ENCODE measurements around the gene IFI30. TPM values are rescaled to one million over a fixed set of nuclear protein-coding genes. Genes with fewer than 3 reads are reported as not detected.

Gene IFI30
- total and polyA plus RNA-seq, 7 donors = 9.1 to 412 (median 45.7) TPM

DNA sequence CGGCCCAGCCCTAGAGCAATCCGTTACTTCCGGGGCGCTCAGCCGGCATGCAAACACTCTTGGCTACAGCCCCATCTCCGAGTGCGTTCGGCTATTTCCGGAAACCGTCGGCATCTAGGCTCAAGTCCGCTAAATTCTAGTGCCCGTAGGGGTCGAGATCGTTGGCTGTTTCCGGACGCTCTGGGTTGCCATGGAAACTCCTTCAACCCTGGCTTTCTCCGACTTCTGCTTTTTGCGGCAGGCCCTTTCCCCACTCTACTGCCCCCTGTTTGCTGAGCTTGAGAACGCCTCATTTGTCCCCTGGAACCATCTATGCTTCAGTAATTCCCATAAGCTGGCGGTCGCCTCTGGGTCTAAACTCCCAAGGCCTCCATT lies 21.2 kb upstream of the IFI30 start:
- Histone ChIP-seq H3K4me3 (peak overlapping the region; percentile 41 to 94 (median 85)), H3K27me3 (no peaks in the 10 kb centered on the region), H3K4me1 (peaks cover 0 to 49% (median 43%) of the 10 kb centered on the region in 4 donors), H3K36me3 (peaks cover 0 to 10% (median 6%) of the 10 kb centered on the region in 4 donors), H3K9me3 (no peaks in the 10 kb centered on the region), H3K27ac (peak overlapping the region; percentile 87 to 98 (median 95))
- TF ChIP-seq POLR2AphosphoS5 (IDR thresholded peaks at IDR 0.05) (peak in 3 of 4 donors; percentile 19 to 52 (median 37)), POLR2A (IDR thresholded peaks at IDR 0.05) (no peak)
- TF ChIP-seq, protein P1, sequence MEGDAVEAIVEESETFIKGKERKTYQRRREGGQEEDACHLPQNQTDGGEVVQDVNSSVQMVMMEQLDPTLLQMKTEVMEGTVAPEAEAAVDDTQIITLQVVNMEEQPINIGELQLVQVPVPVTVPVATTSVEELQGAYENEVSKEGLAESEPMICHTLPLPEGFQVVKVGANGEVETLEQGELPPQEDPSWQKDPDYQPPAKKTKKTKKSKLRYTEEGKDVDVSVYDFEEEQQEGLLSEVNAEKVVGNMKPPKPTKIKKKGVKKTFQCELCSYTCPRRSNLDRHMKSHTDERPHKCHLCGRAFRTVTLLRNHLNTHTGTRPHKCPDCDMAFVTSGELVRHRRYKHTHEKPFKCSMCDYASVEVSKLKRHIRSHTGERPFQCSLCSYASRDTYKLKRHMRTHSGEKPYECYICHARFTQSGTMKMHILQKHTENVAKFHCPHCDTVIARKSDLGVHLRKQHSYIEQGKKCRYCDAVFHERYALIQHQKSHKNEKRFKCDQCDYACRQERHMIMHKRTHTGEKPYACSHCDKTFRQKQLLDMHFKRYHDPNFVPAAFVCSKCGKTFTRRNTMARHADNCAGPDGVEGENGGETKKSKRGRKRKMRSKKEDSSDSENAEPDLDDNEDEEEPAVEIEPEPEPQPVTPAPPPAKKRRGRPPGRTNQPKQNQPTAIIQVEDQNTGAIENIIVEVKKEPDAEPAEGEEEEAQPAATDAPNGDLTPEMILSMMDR (IDR thresholded peaks at IDR 0.05) = peak; percentile 52 to 74 (median 60)
- intact Hi-C loops (cut with DNase I) = loop anchor here (2.0 to 5.0 kb wide), 2 partner anchors 34 to 40 kb away; partner anchors contain the start of gene MPV17L2
- peak; percentile 98 for DNase-seq
- 0% methylated on average over 22 of the region's 22 CpGs for WGBS, 2 donors

DNA sequence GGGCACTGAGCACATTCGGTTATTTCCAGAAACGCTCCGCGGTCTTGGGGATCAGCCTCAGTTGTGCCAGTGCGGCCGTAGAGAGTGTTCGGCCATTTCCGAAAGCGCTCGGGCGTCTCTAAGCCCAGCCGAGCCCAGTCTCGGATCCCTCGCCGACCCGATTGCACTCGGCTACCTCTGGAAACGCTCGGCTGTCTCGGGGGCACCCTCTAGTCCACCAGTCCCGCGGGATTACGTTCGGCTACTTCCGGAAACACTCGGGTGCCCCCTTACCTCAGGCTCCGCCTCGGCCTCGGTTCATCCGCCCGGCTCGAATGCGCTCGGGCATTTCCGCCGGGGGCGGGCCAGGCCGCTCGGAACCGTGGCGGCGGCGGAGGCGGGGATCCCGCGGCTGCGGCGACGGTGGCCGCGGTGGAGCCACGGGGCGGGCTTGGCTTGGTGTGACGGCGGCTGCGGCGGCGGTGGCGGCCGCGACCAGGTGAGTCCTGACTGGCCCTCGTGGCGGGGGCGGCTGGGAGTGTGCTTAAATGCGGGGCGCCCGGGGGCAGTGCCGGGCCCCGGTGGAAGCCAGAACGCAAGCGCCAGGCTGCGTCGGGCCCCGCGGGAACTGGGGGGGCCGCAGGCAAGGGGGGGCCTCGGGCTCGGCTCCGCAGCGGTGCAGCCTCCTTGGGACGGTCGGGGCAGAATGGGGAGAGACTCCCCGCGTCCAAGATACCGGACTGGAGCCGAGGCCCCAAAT lies 20.6 kb upstream of the IFI30 start, which contains the start of gene PIK3R2:
TSS of gene PIK3R2 (plus strand) at position 347 of the 739 bp plus-strand sequence. CDS start 2,717 bp downstream, outside the sequence.
- TF ChIP-seq POLR2AphosphoS5 (IDR thresholded peaks at IDR 0.05) = peak in 3 of 4 donors; percentile 34 to 79 (median 66)
- peak in 1 of 2 donors; percentile 13 for TF ChIP-seq POLR2A (IDR thresholded peaks at IDR 0.05)
- TF ChIP-seq, protein P1 (IDR thresholded peaks at IDR 0.05) = no peak
- no peak for TF ChIP-seq EP300 (IDR thresholded peaks at IDR 0.05)
- peak within 1 kb of the TSS; percentile 77 to 94 (median 85) for H3K4me3 ChIP-seq
- H3K36me3 ChIP-seq = peaks cover 0 to 8% (median 6%) of the 10 kb centered on the region in 4 donors
- peak; percentile 100 for DNase-seq
- no peaks in the 10 kb centered on the region for H3K27me3 ChIP-seq
- intact Hi-C loops (cut with DNase I) = loop anchor here (2.0 to 5.0 kb wide), 2 partner anchors 34 to 39 kb away; partner anchors contain the start of gene MPV17L2
- no peaks in the 10 kb centered on the region for H3K9me3 ChIP-seq
- H3K4me1 ChIP-seq = peaks cover 0 to 55% (median 48%) of the 10 kb centered on the region in 4 donors
- H3K27ac ChIP-seq = peak within 1 kb of the TSS; percentile 87 to 98 (median 95)
- WGBS, 2 donors = 0 to 1% methylated on average over 86 of the region's 86 CpGs

DNA sequence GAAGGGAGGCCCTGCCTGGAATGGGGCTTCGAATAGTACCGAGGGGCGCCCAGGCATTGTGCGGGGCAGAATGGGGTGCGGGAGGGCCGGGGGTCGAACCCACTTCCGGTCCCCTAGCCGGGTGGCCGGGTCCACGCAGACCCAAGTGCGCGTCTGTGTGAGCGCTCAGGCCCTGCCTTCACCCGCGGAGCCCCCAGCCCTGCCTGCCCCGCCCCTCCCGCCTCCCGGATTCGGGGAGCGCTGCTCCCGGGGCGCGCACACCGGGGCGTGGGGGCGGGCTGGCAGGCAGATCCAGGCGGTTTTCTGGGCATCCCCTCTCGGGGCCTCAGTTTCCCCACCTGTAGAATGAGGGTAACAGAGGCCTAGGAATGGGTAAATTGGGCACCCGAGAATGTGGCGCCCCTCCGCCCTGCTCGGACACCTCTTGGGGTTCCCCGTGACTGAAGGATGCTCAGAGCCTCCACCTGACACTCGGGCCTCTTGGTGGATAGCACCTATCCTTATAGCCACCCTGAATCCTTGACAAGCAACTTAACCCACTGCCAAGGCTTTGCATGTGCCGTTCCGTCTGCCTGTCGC lies 20.0 kb upstream of the IFI30 start:
- Histone ChIP-seq H3K36me3 (peaks cover 0 to 8% (median 6%) of the 10 kb centered on the region in 4 donors), H3K9me3 (no peaks in the 10 kb centered on the region), H3K27ac (peak overlapping the region; percentile 87 to 98 (median 95)), H3K4me3 (peak overlapping the region; percentile 77 to 94 (median 85)), H3K27me3 (no peaks in the 10 kb centered on the region), H3K4me1 (peaks cover 0 to 56% (median 48%) of the 10 kb centered on the region in 4 donors)
- TF ChIP-seq POLR2AphosphoS5 (IDR thresholded peaks at IDR 0.05) (no peak), POLR2A (IDR thresholded peaks at IDR 0.05) (no peak), EP300 (IDR thresholded peaks at IDR 0.05) (no peak)
- TF ChIP-seq, protein P1 (IDR thresholded peaks at IDR 0.05) = no peak
- intact Hi-C loops (cut with DNase I) = loop anchor here (2.0 to 5.0 kb wide), 2 partner anchors 35 to 39 kb away; partner anchors contain the start of gene MPV17L2
- WGBS, 2 donors = 1 to 4% methylated on average over 38 of the region's 38 CpGs
- no peak for DNase-seq

DNA sequence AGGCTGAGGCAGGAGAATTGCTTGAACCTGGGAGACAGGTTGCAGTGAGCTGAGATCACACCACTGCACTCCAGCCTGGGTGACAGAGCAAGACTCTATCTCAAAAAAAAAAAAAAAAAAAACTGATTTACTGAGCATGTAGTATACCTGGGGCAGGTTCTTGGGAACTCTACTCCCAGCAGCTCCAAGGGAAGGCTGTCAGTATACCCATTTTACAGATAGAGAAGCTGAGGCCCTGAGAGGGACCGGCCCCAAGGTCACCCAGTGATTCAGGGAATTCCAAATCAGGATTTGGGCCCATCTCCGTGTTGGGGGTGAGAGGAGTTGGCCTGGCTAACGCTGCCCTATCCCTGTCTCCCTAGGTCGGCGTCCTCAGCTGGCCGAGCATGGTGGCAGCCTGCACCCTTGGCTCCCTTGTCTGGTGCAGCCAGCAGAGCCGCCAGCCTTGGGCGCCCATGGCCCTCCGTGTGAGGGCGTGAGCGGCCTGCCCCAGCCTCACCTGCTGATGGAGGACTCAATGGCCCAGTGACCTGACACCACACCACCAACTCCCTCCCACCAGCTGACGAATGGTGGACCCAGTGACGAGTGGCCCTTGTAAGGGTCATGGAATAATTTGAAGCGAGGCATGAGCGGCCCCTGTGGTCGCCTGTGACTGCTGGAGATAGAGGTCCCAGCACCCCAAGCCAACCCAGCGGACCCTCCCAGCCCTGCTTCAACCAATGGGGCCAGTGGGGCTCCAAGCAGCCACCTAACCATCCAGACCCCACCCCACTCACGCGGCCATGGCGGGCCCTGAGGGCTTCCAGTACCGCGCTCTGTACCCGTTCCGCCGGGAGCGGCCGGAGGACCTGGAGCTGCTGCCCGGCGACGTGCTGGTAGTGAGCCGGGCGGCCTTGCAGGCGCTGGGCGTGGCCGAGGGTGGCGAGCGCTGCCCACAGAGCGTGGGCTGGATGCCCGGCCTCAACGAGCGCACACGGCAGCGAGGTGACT lies 18.2 kb upstream of the IFI30 start:
- DNase-seq = no peak

More for the DNA sequence above, 18.2 kb upstream of the IFI30 start:
- H3K9me3 ChIP-seq = no peaks in the 10 kb centered on the region
- H3K27ac ChIP-seq = peak overlapping the region in 3 of 4 donors; percentile 69 to 97 (median 83)
- WGBS, 2 donors = 47 to 90% methylated on average over 43 of the region's 43 CpGs
- peaks cover 0 to 8% (median 6%) of the 10 kb centered on the region in 4 donors for H3K36me3 ChIP-seq
- TF ChIP-seq POLR2AphosphoS5 (IDR thresholded peaks at IDR 0.05) (no peak), EP300 (IDR thresholded peaks at IDR 0.05) (no peak), POLR2A (IDR thresholded peaks at IDR 0.05) (no peak)
- TF ChIP-seq, protein P1 (IDR thresholded peaks at IDR 0.05) = no peak
- H3K27me3 ChIP-seq = no peaks in the 10 kb centered on the region
- peaks cover 0 to 57% (median 50%) of the 10 kb centered on the region in 4 donors for H3K4me1 ChIP-seq
- no peak overlapping the region for H3K4me3 ChIP-seq
- intact Hi-C loops (cut with DNase I) = no loop called here
